Fibroblast of lung (primary cell): ENCODE results near the gene NOS1AP. TPM values are rescaled to one million over a fixed set of nuclear protein-coding genes. Genes with fewer than 3 reads are reported as not detected.
A peak's percentile ranks its signal among the peaks of the same experiment; 100 is the strongest.

Experiments used
- DNase-seq, 2 donors: peaks; one replicate each; pipeline versions ENCODE4 v3.0.0 to v3.0.0-alpha.2; 2010; ENCODE audit warnings: low read depth in 2 of 2
- H2AFZ ChIP-seq: 2 replicates; pipeline ENCODE4 v1.5.1; 2012; ENCODE audit warnings: low read length, control low read depth, inconsistent platforms
- H3K27ac ChIP-seq: 2 replicates; pipeline ENCODE4 v1.5.1; 2011; ENCODE audit warnings: low read length, control low read depth; ENCODE audit not compliant: insufficient read depth
- H3K27me3 ChIP-seq: 2 replicates; pipeline ENCODE4 v1.5.1; 2011; ENCODE audit warnings: mild to moderate bottlenecking, low read length; ENCODE audit not compliant: control insufficient read depth, insufficient read depth
- H3K36me3 ChIP-seq: 2 replicates; pipeline ENCODE4 v1.5.1; 2011; ENCODE audit warnings: low read length; ENCODE audit not compliant: control insufficient read depth, insufficient read depth
- H3K4me1 ChIP-seq: 2 replicates; pipeline ENCODE4 v1.5.1; 2011; ENCODE audit warnings: low read length; ENCODE audit not compliant: control insufficient read depth, insufficient read depth; ENCODE audit errors: extremely low read depth
- H3K4me2 ChIP-seq: 2 replicates; pipeline ENCODE4 v1.5.1; 2011; ENCODE audit warnings: low read length, control low read depth; ENCODE audit not compliant: insufficient read depth; ENCODE audit errors: extremely low read depth
- H3K4me3 ChIP-seq, 4 experiments: fragments of 200-600 bp in 1 of 4; sonication (generic) in 1 of 4; replicated peaks in 1 of 4; 2 replicates each; pipeline ENCODE4 v1.5.1; 2011 to 2016; ENCODE audit warnings: low read length in 4 of 4, low read depth in 3 of 4, mild to moderate bottlenecking in 3 of 4, control low read depth in 2 of 4, inconsistent platforms in 1 of 4, mixed read lengths in 1 of 4; ENCODE audit not compliant: insufficient read depth in 1 of 4; ENCODE audit errors: control extremely low read depth in 1 of 4
- H3K79me2 ChIP-seq: 2 replicates; pipeline ENCODE4 v1.5.1; 2012; ENCODE audit warnings: mild to moderate bottlenecking, low read length, inconsistent platforms; ENCODE audit not compliant: control insufficient read depth, insufficient read depth
- H3K9ac ChIP-seq: 2 replicates; pipeline ENCODE4 v1.5.1; 2011; ENCODE audit warnings: mild to moderate bottlenecking, low read length, control low read depth; ENCODE audit not compliant: insufficient read depth
- H3K9me3 ChIP-seq: 2 replicates; pipeline ENCODE4 v1.5.1; 2012; ENCODE audit warnings: low read depth, low read length; ENCODE audit not compliant: control insufficient read depth, insufficient read depth
- H4K20me1 ChIP-seq: 2 replicates; pipeline ENCODE4 v1.5.1; 2011; ENCODE audit warnings: low read length; ENCODE audit not compliant: control insufficient read depth, insufficient read depth; ENCODE audit errors: extremely low read depth
- EZH2 ChIP-seq: IDR thresholded peaks from 2 replicates; pipeline ENCODE4 v1.5.1; 2012; ENCODE audit warnings: low read length, control low read depth, mild to moderate bottlenecking; ENCODE audit errors: missing control alignments
- polyA plus RNA-seq, 2 donors: library from polyadenylated mRNA; depleted of rRNA in 1 of 2; stranded (reverse) in 1 of 2; unstranded in 1 of 2; fragments of >200 nt; gene quantifications; 2 replicates each; pipeline ENCODE4 v1.2.1, GENCODE V29; 2011 to 2012; ENCODE audit warnings: missing spikeins in 1 of 2
- total RNA-seq: library from RNA; depleted of rRNA; stranded (reverse); fragments of >200 nt; gene quantifications from 2 replicates; pipeline ENCODE4 v1.2.1, GENCODE V29; 2014
- TF ChIP-seq, protein P1 (sequence below), 2 donors: IDR thresholded peaks in 1 of 2; conservative IDR thresholded peaks in 1 of 2; 1 replicate in 1 of 2; 2 replicates in 1 of 2; pipeline ENCODE4 v1.5.1; 2011 to 2012; ENCODE audit warnings: low read length in 2 of 2, control low read depth in 1 of 2, inconsistent platforms in 1 of 2, low read depth in 1 of 2, mild to moderate bottlenecking in 1 of 2

Gene NOS1AP
- total and polyA plus RNA-seq, 2 donors (not counting 1 experiment from before 2014, with no cell fraction given) = 0.14 to 0.17 TPM

DNA sequence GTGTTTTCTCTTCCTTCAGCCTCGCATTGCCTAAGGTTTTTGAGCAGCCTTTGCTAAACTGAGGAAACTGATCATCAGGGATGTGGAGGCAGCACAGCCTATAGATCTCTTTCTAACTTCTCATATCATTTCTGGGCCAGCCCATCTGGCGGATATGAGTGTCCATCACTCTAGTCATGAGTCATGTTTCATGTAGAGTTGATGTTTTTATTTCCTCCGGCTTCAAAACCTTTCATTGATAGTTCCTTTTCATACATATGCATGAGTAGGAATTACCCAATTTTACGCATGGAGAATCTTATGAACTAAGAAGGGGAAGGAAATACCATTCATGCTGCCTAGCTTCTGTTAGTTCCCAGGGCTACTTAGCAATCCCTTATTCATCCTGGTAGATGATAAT is 240.8 kb downstream of the NOS1AP start:
- Histone ChIP-seq H3K27ac (no peak overlapping the region), H2AFZ (no peak overlapping the region), H3K9me3 (no peaks in the 10 kb centered on the region), H3K4me1 (no peaks in the 10 kb centered on the region), H4K20me1 (no peaks in the 10 kb centered on the region), H3K4me2 (no peak overlapping the region), H3K4me3 (no peak overlapping the region), H3K79me2 (no peaks in the 10 kb centered on the region), H3K27me3 (peaks cover 1% of the 10 kb centered on the region), H3K36me3 (no peaks in the 10 kb centered on the region), H3K9ac (no peak overlapping the region)
- DNase-seq = peak in 1 of 2 donors; percentile 65
- TF ChIP-seq EZH2 = no peak

DNA sequence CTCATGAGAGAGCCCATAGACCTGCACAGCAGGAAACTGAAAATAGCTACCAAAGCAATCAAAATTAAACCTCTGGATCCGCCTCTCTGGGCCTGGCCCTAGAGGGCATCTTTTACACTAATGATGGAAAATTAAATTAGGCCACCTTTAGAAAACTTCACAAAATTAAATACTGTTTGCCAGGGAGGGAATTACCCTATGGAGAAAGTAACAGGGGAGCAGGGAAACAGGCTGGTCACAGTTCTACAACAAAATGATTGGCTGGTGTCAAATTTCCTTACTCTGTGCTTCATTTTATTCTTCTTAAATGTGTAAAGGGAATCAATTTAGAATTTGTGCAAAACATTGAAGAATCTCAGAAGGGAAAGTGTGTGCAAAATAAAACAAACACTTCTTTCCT is 244.7 kb downstream of the NOS1AP start:
- TF ChIP-seq, protein P1, sequence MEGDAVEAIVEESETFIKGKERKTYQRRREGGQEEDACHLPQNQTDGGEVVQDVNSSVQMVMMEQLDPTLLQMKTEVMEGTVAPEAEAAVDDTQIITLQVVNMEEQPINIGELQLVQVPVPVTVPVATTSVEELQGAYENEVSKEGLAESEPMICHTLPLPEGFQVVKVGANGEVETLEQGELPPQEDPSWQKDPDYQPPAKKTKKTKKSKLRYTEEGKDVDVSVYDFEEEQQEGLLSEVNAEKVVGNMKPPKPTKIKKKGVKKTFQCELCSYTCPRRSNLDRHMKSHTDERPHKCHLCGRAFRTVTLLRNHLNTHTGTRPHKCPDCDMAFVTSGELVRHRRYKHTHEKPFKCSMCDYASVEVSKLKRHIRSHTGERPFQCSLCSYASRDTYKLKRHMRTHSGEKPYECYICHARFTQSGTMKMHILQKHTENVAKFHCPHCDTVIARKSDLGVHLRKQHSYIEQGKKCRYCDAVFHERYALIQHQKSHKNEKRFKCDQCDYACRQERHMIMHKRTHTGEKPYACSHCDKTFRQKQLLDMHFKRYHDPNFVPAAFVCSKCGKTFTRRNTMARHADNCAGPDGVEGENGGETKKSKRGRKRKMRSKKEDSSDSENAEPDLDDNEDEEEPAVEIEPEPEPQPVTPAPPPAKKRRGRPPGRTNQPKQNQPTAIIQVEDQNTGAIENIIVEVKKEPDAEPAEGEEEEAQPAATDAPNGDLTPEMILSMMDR (conservative IDR thresholded peaks at IDR 0.05 in 1 of 2, IDR thresholded peaks at IDR 0.05 in 1 of 2; ENCODE audit: low read depth in 1 of 2, low read length in 2 of 2) = no peak
- no peak for TF ChIP-seq EZH2
- no peaks in the 10 kb centered on the region for H3K9me3 ChIP-seq
- peaks cover 3% of the 10 kb centered on the region for H3K27me3 ChIP-seq
- H3K36me3 ChIP-seq = no peaks in the 10 kb centered on the region
- H2AFZ ChIP-seq = no peak overlapping the region
- H3K9ac ChIP-seq = no peak overlapping the region
- H3K4me3 ChIP-seq = no peak overlapping the region
- no peak overlapping the region for H3K27ac ChIP-seq
- no peaks in the 10 kb centered on the region for H3K4me1 ChIP-seq
- no peak overlapping the region for H3K4me2 ChIP-seq
- DNase-seq = no peak
- H4K20me1 ChIP-seq = no peaks in the 10 kb centered on the region
- H3K79me2 ChIP-seq = no peaks in the 10 kb centered on the region

DNA sequence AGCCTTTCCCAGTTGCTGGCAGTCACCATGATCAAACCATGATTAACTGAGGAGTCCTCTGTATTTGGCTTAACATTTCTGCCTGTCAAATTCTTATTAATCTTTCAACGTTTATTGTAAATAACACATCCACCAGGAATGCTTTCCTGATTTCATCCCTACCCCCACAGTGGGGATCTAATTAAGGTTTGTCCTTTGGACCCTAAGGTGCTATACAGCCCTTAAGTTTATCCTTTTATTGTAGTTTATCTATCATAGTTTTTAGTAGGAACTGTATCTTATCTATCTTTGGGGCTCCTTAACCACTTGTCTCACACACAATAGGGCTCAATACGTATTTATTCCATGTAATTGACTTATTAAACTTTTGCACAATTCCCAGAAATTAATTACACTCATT is 246.2 kb downstream of the NOS1AP start:
- H3K4me3 ChIP-seq = no peak overlapping the region
- no peaks in the 10 kb centered on the region for H4K20me1 ChIP-seq
- no peaks in the 10 kb centered on the region for H3K36me3 ChIP-seq
- H3K9me3 ChIP-seq = no peaks in the 10 kb centered on the region
- H3K4me1 ChIP-seq = no peaks in the 10 kb centered on the region
- no peaks in the 10 kb centered on the region for H3K79me2 ChIP-seq
- H3K4me2 ChIP-seq = no peak overlapping the region
- H3K27ac ChIP-seq = no peak overlapping the region
- DNase-seq = no peak
- no peak overlapping the region for H2AFZ ChIP-seq
- TF ChIP-seq EZH2 = no peak
- TF ChIP-seq, protein P1 (conservative IDR thresholded peaks at IDR 0.05 in 1 of 2, IDR thresholded peaks at IDR 0.05 in 1 of 2; ENCODE audit: low read depth in 1 of 2, low read length in 2 of 2) = no peak
- H3K9ac ChIP-seq = no peak overlapping the region
- peaks cover 3% of the 10 kb centered on the region for H3K27me3 ChIP-seq
